Body of pancreas (tissue), 4 donors: ENCODE data around the gene RNFT2.

Experiments
- CTCF ChIP-seq, 7 experiments: fragments of 450-650 bp in 4 of 7; fragments of 200-600 bp in 3 of 7; sonication (generic) in 3 of 7; IDR thresholded peaks; one replicate each; pipeline ENCODE4 v1.5.1; 2016 to 2019; ENCODE audit warnings: antibody characterized with exemption in 7 of 7
- POLR2A ChIP-seq, 3 donors: fragments of 450-650 bp; IDR thresholded peaks; one replicate each; pipeline ENCODE4 v1.6.1; 2016; ENCODE audit warnings: antibody characterized with exemption in 3 of 3, mild to moderate bottlenecking in 2 of 3

DNA sequence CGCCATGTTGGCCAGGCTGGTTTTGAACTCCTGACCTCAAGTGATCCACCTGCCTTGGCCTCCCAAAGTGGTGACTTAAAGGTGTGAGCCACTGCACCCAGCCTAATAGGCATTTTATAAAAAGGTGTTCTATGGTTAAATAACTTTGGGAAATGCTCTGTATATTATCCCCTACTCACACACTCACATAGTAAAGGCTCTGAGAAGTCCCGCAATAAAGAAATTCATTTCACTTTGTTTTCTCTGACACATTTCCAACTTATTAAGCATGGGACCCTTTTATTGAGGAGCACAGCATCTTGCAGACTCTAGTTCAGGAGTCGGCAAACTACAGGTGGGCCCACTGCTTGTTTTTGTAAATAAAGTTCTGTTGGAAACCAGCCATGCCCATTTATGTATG lies 63.9 kb downstream of the RNFT2 start:
- no peak for TF ChIP-seq CTCF (IDR thresholded peaks at IDR 0.05)
- no peak for TF ChIP-seq POLR2A (IDR thresholded peaks at IDR 0.05)
